Activated CD8-positive, alpha-beta memory T cell treated with anti-CD3 and anti-CD28 coated beads for 48 hours (primary cell): ENCODE results near the gene FAM89A.
A peak's percentile ranks its signal among the peaks of the same experiment; 100 is the strongest.

Experiments used
- DNase-seq, 3 experiments: peaks; one replicate each; pipeline ENCODE4 v3.0.0-alpha.2; 2020; ENCODE audit warnings: low read depth in 2 of 3, low spot score in 2 of 3

Gene FAM89A

DNA sequence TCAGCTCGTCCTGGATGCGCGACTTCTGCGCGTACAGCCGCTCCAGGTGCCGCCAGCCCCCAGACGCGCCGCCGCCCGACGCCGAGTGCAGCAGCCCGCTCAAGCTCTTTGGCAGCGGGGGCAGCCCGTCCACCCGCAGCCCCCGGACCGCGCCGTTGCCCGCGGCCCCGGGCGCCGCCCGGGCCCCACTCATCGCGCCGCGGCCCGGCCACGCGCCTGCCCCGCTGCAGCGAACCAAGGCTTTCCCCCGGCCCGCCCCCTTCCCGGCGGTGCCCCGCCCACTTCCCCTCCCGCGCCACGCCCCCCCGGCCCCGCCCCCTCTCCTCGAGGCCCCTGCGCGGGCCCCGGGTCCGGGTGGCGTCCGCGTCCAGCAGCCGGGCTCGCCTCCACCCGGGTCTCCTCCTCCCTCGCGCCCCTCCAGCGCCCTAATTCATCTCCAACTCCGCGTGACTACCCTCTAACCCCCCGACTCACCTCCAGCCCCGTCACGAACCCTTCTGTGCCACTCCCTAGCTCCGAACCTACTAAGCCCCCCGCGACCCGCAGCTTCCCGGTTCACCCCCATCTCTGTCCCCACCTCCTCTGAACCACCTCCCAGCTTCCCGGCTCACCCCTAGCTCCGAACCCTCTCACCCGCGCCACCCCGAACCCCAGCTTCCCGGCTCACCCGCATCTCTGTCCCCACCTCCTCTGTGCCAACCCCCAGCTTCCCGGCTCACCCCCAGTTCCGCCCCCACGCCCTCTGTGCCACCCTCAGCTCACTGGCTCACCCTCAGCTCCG is at the start of gene FAM89A:
TSS of gene FAM89A (minus strand) at position 236 of the 781 bp plus-strand sequence. CDS start at position 193, 43 bp downstream.
- DNase-seq = peak; percentile 40 to 64 (median 50)

- no peak for DNase-seq
These were observed 44.3 kb upstream of the FAM89A start for GRCh38 chr1:231084353-231084752.

DNA sequence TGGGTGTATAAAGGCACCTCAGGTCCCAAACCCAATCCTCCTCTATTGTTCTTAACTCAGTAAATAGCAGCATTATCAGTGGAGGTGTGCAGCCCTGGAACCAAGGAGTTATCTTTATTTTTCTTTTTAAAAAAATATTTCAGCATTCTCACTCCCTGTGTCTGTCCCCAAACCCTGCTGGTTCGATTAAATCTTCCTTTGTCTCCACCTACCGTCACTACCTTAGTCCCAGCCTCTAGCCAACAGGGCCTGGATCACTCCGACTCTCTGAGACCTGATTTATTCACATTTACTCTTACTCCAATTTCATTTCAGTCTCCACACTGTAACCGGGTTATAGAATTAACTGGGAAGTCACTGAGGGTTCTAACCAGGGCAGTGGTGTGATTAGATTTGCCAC is 39.1 kb upstream of the FAM89A start:
- no peak for DNase-seq

DNA sequence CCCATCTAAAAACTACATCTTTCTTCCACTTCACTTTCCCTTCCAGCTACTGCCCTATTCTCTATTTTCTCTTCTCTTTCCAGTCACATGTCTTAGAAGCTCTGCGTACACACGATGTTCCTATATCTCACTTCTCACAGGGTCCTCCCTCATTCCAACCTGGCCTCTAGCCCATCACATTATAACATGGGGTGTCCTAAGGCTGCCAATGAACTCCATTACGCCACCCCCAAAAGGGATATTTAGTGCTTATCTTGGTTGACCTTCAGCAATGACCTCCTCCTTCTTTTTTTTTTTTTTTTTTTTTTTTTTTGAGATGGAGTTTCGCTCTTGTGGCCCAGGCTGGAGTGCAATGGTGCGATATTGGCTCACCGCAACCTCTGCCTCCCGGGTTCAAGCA is 38.2 kb upstream of the FAM89A start:
- DNase-seq = no peak

- DNase-seq = no peak
These were observed 36.7 kb upstream of the FAM89A start for GRCh38 chr1:231076802-231077201.

DNA sequence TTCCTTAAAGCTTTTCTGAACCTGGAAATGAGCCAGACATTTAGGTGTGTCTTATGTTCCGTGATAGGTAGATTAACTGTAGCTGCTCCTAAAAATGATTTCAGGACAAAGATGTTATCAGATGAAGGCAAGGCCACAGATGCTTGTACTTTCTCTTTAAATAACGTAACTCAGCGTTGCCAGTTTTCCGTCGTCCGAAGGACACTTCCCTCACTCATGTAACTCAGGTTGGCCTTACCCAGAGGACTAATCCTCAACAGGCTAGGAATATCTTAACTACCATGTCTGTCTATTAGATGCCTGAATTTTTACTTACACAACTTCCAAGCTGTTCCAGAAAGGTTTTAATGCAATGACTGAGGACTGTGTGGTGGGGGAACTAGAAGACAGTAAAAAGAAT is 35.4 kb upstream of the FAM89A start:
- no peak for DNase-seq

DNA sequence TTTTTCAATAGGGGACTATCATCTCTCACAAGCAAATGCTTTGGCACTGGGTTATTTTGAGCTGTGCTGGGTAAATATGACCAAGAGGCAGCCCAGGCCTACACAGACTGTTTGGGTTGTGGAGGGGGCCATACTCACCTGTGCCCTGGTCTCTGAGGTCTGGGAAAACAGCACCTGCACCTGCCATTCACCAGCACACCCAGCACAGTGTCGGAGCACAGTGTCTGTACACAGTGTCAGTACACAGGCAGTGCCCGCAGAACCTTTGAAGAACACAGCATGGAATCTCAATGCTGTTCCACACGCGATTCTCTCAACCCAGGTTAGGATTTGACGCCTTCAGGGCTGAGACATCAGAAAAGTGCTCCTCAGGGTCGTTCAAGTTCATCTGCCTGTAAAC is 35.0 kb upstream of the FAM89A start:
- no peak for DNase-seq

GRCh38 chr1:231074046-231074445 is 34.0 kb upstream of the FAM89A start:
- DNase-seq = no peak

DNA sequence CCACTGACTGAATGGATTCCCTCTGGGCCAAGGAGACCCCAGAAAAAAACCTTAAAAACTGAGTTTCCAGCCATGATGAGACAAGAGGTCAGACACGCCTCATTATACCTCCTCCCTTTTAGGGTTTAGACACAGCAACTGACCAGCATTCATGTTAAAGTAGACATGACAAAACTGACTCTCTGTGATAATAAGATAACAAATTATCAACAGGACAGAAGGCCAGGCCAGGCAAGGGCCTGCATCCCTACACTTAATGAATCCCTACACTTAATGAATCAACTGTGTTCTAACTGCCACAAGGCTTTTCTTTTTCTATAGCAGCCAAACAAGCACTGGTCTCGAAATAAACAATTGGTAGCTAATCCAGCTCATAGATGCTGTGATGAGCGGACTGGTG is 33.3 kb upstream of the FAM89A start:
- no peak for DNase-seq

DNA sequence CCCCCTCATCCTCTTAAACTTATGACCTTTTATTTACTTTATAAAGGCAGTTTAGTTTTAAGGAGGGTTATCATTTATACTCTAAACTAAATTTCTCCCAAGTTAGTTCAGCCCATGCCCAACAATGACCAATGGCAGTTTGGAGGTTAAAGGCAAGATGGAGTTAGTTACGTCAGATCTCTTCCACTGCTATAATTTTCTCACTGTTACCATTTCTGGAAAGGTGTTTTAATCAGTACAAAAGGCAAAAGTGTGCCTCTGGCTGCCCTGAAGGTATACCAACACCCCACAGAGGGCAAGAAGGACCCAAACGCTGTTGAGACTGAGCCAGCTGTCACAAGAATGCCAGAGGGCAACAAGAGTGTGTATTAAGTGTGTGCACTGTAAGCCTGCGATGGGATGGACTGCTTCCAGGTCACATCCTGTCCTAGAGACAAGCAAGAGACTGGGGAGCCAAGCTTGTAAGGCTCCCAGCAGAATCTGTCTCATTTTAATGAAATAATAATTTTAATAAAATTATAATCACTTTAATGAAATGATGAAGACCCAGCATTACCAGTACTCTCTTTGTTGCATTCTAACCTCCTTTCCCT is 32.5 kb upstream of the FAM89A start:
- no peak for DNase-seq

- no peak for DNase-seq
These were observed 32.0 kb upstream of the FAM89A start for GRCh38 chr1:231072041-231072440.

GRCh38 chr1:231070758-231071444 is 30.8 kb upstream of the FAM89A start:
- no peak for DNase-seq

DNA sequence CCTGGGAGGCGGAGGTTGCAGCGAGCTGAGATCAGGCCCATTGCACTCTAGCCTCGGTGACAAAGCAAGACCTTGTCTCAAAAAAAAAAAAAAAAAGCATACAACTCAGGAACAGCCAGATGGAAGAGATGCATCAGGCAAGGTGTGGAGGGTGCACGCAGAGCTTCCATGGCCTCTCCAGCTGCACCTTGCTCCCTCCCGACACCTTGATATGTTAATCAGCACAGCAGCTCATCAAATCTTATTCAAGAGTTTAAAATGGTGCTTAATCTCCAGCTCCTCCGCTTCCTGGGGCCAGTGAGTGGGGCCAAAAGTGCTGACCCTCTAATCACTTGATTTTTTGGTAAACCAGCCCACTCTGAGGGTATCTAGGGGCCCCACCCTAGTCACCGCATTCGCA is 29.3 kb upstream of the FAM89A start:
- DNase-seq = no peak

- no peak for DNase-seq
These were observed 28.7 kb upstream of the FAM89A start for GRCh38 chr1:231068762-231069161.

GRCh38 chr1:231065510-231066241 is 25.6 kb upstream of the FAM89A start:
- DNase-seq = no peak

GRCh38 chr1:231064418-231064817 is 24.4 kb upstream of the FAM89A start:
- no peak for DNase-seq

DNA sequence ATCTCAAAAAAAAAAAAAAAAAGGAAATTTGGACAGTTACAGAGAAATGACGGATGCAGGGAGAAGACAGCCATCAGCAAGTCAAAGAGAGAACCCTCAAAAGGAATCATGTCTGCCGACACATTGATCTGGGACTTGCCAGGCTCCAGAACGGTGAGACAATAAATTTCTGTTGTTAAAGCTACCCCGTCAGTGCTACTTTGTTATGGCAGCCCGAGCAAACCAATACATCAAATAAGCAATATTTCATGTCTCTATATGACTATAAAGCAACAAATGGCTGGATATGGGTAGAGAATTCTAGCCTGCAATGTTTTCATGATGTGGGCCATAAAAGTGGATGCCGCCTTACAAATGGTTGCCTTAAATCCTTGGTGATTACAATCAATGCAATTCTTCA is 23.3 kb upstream of the FAM89A start:
- no peak for DNase-seq

GRCh38 chr1:231062500-231063270 is 22.6 kb upstream of the FAM89A start:
- no peak for DNase-seq

DNA sequence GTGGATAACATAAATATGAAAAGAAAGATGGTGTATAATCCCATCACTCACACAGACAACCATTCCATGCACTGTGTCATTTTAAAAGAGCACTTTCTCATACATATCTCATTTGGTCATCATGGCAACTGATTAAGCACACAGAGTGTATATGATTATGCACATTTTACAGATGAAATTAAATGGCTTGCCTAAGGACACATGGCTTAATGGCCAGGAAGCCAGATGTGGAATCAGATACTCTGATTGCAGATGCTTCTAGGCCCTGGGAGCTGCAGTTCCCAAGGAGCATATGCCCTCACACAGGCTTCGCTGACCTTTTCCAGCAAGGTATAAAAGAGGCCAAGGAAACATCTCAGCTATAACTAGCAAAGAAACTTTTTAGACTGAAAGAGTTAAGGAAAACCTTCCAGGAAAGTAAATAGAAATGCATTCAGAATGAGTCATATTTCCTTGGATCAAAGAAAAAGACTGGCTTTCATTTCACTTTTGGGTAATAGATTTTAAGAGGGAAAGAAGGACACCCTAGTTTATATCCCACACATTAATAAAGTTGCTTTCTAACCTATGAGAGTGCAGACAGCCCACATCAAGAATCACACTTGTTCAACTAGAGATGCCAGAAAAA is 19.6 kb upstream of the FAM89A start:
- no peak for DNase-seq

GRCh38 chr1:231058416-231059109 is 18.5 kb upstream of the FAM89A start:
- DNase-seq = no peak
